Adrenal gland (tissue), 5 donors: ENCODE results near the gene ABCC10.

Experiments used
- POLR2A ChIP-seq, 2 donors: fragments of 450-650 bp; IDR thresholded peaks; one replicate each; pipeline ENCODE4 v1.6.1; 2017; ENCODE audit warnings: antibody characterized with exemption in 2 of 2, mild to moderate bottlenecking in 2 of 2, moderate library complexity in 1 of 2
- TF ChIP-seq, protein P1 (sequence below), 6 experiments: fragments of 450-650 bp in 4 of 6; fragments of 200-600 bp in 2 of 6; sonication (generic) in 1 of 6; IDR thresholded peaks; 1 replicate in 5 of 6; 2 replicates in 1 of 6; pipeline versions ENCODE4 v1.5.1 to v1.8.0; 2016 to 2021; ENCODE audit warnings: antibody characterized with exemption in 6 of 6, mild to moderate bottlenecking in 2 of 6, moderate library complexity in 1 of 6
- donor health status: DM: no; HTN: no; CAD: no.

- TF ChIP-seq, protein P1, sequence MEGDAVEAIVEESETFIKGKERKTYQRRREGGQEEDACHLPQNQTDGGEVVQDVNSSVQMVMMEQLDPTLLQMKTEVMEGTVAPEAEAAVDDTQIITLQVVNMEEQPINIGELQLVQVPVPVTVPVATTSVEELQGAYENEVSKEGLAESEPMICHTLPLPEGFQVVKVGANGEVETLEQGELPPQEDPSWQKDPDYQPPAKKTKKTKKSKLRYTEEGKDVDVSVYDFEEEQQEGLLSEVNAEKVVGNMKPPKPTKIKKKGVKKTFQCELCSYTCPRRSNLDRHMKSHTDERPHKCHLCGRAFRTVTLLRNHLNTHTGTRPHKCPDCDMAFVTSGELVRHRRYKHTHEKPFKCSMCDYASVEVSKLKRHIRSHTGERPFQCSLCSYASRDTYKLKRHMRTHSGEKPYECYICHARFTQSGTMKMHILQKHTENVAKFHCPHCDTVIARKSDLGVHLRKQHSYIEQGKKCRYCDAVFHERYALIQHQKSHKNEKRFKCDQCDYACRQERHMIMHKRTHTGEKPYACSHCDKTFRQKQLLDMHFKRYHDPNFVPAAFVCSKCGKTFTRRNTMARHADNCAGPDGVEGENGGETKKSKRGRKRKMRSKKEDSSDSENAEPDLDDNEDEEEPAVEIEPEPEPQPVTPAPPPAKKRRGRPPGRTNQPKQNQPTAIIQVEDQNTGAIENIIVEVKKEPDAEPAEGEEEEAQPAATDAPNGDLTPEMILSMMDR (IDR thresholded peaks at IDR 0.05), result no peak
- no peak for TF ChIP-seq POLR2A (IDR thresholded peaks at IDR 0.05)
Observed at GRCh38 chr6:43469947-43470346, 42.6 kb downstream of the ABCC10 start.
